IMR-90 (cell line): ENCODE measurements around the gene TCF20. TPM values are rescaled to one million over a fixed set of nuclear protein-coding genes. Genes with fewer than 3 reads are reported as not detected.

Experiments used
- ATAC-seq: fragments of 200-7000 bp; cut with Tn5 transposase; 2 replicates; pipeline ENCODE4 v1.9.1; 2020; ENCODE audit warnings: low read depth, mild to moderate bottlenecking, moderate library complexity
- BruUV-seq: library from RNA; stranded (reverse); fragments of 400-500 nt; replicated peaks from 2 replicates; lab custom pipeline; 2021; lab: Mats Ljungman, UMichigan
- CTCF ChIA-PET: fragments of 300-600 bp; formaldehyde crosslinking; extraction: SDS; loops from one replicate; lab custom pipeline; 2021; ENCODE audit warnings: antibody characterized with exemption; lab: Yijun Ruan, JAX
- POLR2A ChIA-PET: fragments of 300-600 bp; sonication (Branson Sonifier 250); formaldehyde crosslinking; loops from one replicate; lab custom pipeline; 2022; ENCODE audit warnings: antibody characterized with exemption; ENCODE audit not compliant: unreplicated experiment; lab: Charles Lee
- DNase-seq: peaks from one replicate; pipeline ENCODE4 v3.0.0; 2013
- H2AFZ ChIP-seq: replicated peaks from 2 replicates; pipeline ENCODE3; 2013; ENCODE audit warnings: low read length, mild to moderate bottlenecking; ENCODE audit not compliant: poor library complexity
- H2AK5ac ChIP-seq: 2 replicates; pipeline ENCODE4 v1.6.1; 2013; ENCODE audit warnings: low read depth, low read length, inconsistent platforms
- H2AK9ac ChIP-seq: replicated peaks from 2 replicates; pipeline ENCODE3; 2013; ENCODE audit warnings: mild to moderate bottlenecking, low read depth, low read length, moderate library complexity; ENCODE audit not compliant: poor library complexity
- H2BK120ac ChIP-seq: 2 replicates; pipeline ENCODE4 v1.6.1; 2013; ENCODE audit warnings: low read depth, low read length, inconsistent platforms
- H2BK15ac ChIP-seq: 3 replicates; pipeline ENCODE4 v1.6.1; 2013; ENCODE audit warnings: low read depth, low read length, inconsistent platforms
- H2BK20ac ChIP-seq: 2 replicates; pipeline ENCODE4 v1.6.1; 2013; ENCODE audit warnings: low read depth, mild to moderate bottlenecking, inconsistent platforms, low read length, moderate library complexity
- H2BK5ac ChIP-seq: 2 replicates; pipeline ENCODE4 v1.6.1; 2013; ENCODE audit warnings: mild to moderate bottlenecking, low read depth, low read length, inconsistent platforms; ENCODE audit not compliant: poor library complexity, severe bottlenecking
- H3K14ac ChIP-seq: replicated peaks from 2 replicates; pipeline ENCODE4 v1.6.1; 2013; ENCODE audit warnings: low read depth, low read length, inconsistent platforms
- H3K18ac ChIP-seq: 2 replicates; pipeline ENCODE4 v1.6.1; 2013; ENCODE audit warnings: low read depth, low read length, control low read depth
- H3K23ac ChIP-seq: 2 replicates; pipeline ENCODE4 v1.6.1; 2013; ENCODE audit warnings: low read depth, low read length, inconsistent platforms
- H3K27ac ChIP-seq: 2 replicates; pipeline ENCODE4 v1.5.1; 2013; ENCODE audit warnings: mild to moderate bottlenecking, control low read depth, low read length; ENCODE audit not compliant: insufficient read depth
- H3K27me3 ChIP-seq: 2 replicates; pipeline ENCODE4 v1.6.1; 2013; ENCODE audit warnings: low read length; ENCODE audit not compliant: control insufficient read depth, insufficient read depth
- H3K36me3 ChIP-seq: 2 replicates; pipeline ENCODE4 v1.6.1; 2013; ENCODE audit warnings: low read length, mixed read lengths; ENCODE audit not compliant: control insufficient read depth, insufficient read depth
- H3K4ac ChIP-seq: 2 replicates; pipeline ENCODE4 v1.6.1; 2013; ENCODE audit warnings: low read depth, low read length, inconsistent platforms
- H3K4me1 ChIP-seq: 2 replicates; pipeline ENCODE4 v1.6.1; 2013; ENCODE audit warnings: low read length, mixed read lengths; ENCODE audit not compliant: control insufficient read depth, insufficient read depth
- H3K4me2 ChIP-seq: 2 replicates; pipeline ENCODE4 v1.6.1; 2013; ENCODE audit warnings: low read depth, mild to moderate bottlenecking, control low read depth, low read length, moderate library complexity
- H3K4me3 ChIP-seq: 2 replicates; pipeline ENCODE4 v1.5.1; 2013; ENCODE audit warnings: low read depth, mild to moderate bottlenecking, control low read depth, low read length, moderate library complexity; ENCODE audit not compliant: insufficient read depth
- H3K56ac ChIP-seq: 2 replicates; pipeline ENCODE4 v1.6.1; 2013; ENCODE audit warnings: low read length, inconsistent platforms; ENCODE audit not compliant: insufficient read depth; ENCODE audit errors: extremely low read depth
- H3K79me1 ChIP-seq, 2 experiments: 2 replicates each; pipeline ENCODE4 v1.6.1; 2013; ENCODE audit warnings: low read length in 2 of 2, inconsistent platforms in 1 of 2, low read depth in 1 of 2
- H3K9ac ChIP-seq: 2 replicates; pipeline ENCODE4 v1.6.1; 2013; ENCODE audit warnings: low read depth, low read length, control low read depth
- H3K9me1 ChIP-seq: 2 replicates; pipeline ENCODE4 v1.6.1; 2013; ENCODE audit warnings: low read length, inconsistent platforms; ENCODE audit not compliant: insufficient read depth
- H3K9me3 ChIP-seq: 2 replicates; pipeline ENCODE4 v1.6.1; 2013; ENCODE audit warnings: low read length; ENCODE audit not compliant: control insufficient read depth, insufficient read depth
- H4K20me1 ChIP-seq: 2 replicates; pipeline ENCODE4 v1.6.1; 2013; ENCODE audit warnings: low read length, inconsistent platforms; ENCODE audit not compliant: insufficient read depth
- H4K5ac ChIP-seq: 2 replicates; pipeline ENCODE4 v1.6.1; 2013; ENCODE audit warnings: mild to moderate bottlenecking, low read depth, low read length, control low read depth
- H4K8ac ChIP-seq, 2 experiments: 2 replicates each; pipeline ENCODE4 v1.6.1; 2013; ENCODE audit warnings: low read depth in 2 of 2, low read length in 2 of 2, control low read depth in 1 of 2, inconsistent platforms in 1 of 2
- H4K91ac ChIP-seq: 2 replicates; pipeline ENCODE4 v1.6.1; 2013; ENCODE audit warnings: low read depth, low read length, inconsistent platforms; ENCODE audit not compliant: insufficient read depth
- BHLHE40 ChIP-seq: fragments of 150-350 bp; IDR thresholded peaks from 2 replicates; pipeline ENCODE4 v1.6.1; 2016; ENCODE audit warnings: mild to moderate bottlenecking, low read depth, low read length
- CEBPB ChIP-seq: IDR thresholded peaks from 2 replicates; pipeline ENCODE4 v1.6.1; 2012; ENCODE audit warnings: low read depth, low read length, improper control_type of control experiment
- CHD1 ChIP-seq: IDR thresholded peaks from 2 replicates; pipeline ENCODE4 v1.6.1; 2012; ENCODE audit warnings: low read depth, low read length, improper control_type of control experiment
- CTCF ChIP-seq: conservative IDR thresholded peaks from 2 replicates; pipeline ENCODE4 v1.5.1; 2012; ENCODE audit warnings: mild to moderate bottlenecking, low read depth, low read length, improper control_type of control experiment
- FOS ChIP-seq: fragments of 150-350 bp; IDR thresholded peaks from 2 replicates; pipeline ENCODE4 v1.6.1; 2016; ENCODE audit warnings: low read depth, low read length
- MAFK ChIP-seq: IDR thresholded peaks from 2 replicates; pipeline ENCODE4 v1.6.1; 2012; ENCODE audit warnings: low read depth, low read length, improper control_type of control experiment
- MAZ ChIP-seq: IDR thresholded peaks from 2 replicates; pipeline ENCODE4 v1.6.1; 2012; ENCODE audit warnings: low read depth, mild to moderate bottlenecking, low read length, improper control_type of control experiment, moderate library complexity, borderline replicate concordance
- MXI1 ChIP-seq: IDR thresholded peaks from 2 replicates; pipeline ENCODE4 v1.6.1; 2012; ENCODE audit warnings: low read depth, mild to moderate bottlenecking, low read length, moderate library complexity, borderline replicate concordance
- NFE2L2 ChIP-seq: fragments of 150-350 bp; IDR thresholded peaks from 2 replicates; pipeline ENCODE4 v1.6.1; 2016; ENCODE audit warnings: low read depth, mild to moderate bottlenecking, low read length
- POLR2A ChIP-seq: IDR thresholded peaks from 2 replicates; pipeline ENCODE4 v1.6.1; 2012; ENCODE audit warnings: mild to moderate bottlenecking, low read depth, low read length
- RAD21 ChIP-seq: IDR thresholded peaks from 2 replicates; pipeline ENCODE4 v1.6.1; 2012; ENCODE audit warnings: low read length, improper control_type of control experiment
- RCOR1 ChIP-seq: IDR thresholded peaks from 2 replicates; pipeline ENCODE4 v1.6.1; 2012; ENCODE audit warnings: mild to moderate bottlenecking, low read length, improper control_type of control experiment; ENCODE audit not compliant: insufficient replicate concordance
- RFX5 ChIP-seq: IDR thresholded peaks from 2 replicates; pipeline ENCODE4 v1.8.0; 2012; ENCODE audit warnings: low read depth, mild to moderate bottlenecking, low read length, moderate library complexity
- SMC3 ChIP-seq: fragments of 150-350 bp; IDR thresholded peaks from 2 replicates; pipeline ENCODE4 v1.6.1; 2016; ENCODE audit warnings: low read depth, mild to moderate bottlenecking, antibody characterized with exemption, low read length, moderate library complexity
- USF2 ChIP-seq: fragments of 150-350 bp; IDR thresholded peaks from 2 replicates; pipeline ENCODE4 v1.6.1; 2017; ENCODE audit warnings: mild to moderate bottlenecking, antibody characterized with exemption, low read length, low read depth
- WGBS, 2 experiments: methylation state at CpG; one replicate each; pipeline versions ENCODE4 v1.1.5 to v1.1.7; 2013; ENCODE audit warnings: missing lambda C conversion rate in 2 of 2; ENCODE audit not compliant: insufficient read length in 1 of 2; ENCODE audit errors: extremely low coverage in 2 of 2; 5-methylcytosine and 5-hydroxymethylcytosine counted together
- dilution Hi-C: fragments of 300-500 bp; cut with HindIII; formaldehyde crosslinking; loops from one replicate; pipeline ENCODE4 v1.14.3; 2018; ENCODE audit warnings: low sequenced_read_pairs; ENCODE audit not compliant: unreplicated experiment
- in situ Hi-C: fragments of 300-500 bp; cut with MboI; formaldehyde crosslinking; loops from 3 replicates; pipeline ENCODE4 v1.14.3; 2019; ENCODE audit warnings: low sequenced_read_pairs, inconsistent platforms, mixed read lengths
- intact Hi-C: fragments of 100-400 bp; cut with micrococcal nuclease; formaldehyde crosslinking; loops from 2 replicates; pipeline ENCODE4 v1.10.0; 2022
- polyA plus RNA-seq, 3 experiments: library from polyadenylated mRNA; depleted of rRNA; stranded (reverse); fragments of >200 nt; gene quantifications; 2 replicates each; pipeline ENCODE4 v1.2.3, GENCODE V29; 2012; ENCODE audit warnings: low replicate concordance in 1 of 3
- total RNA-seq: library from RNA; depleted of rRNA; stranded (reverse); fragments of >200 nt; gene quantifications from 2 replicates; pipeline ENCODE4 v1.2.3, GENCODE V29; 2012
- TF ChIP-seq, protein P1 (sequence below): fragments of 150-350 bp; IDR thresholded peaks from 2 replicates; pipeline ENCODE4 v1.6.1; 2016; ENCODE audit warnings: low read depth, mild to moderate bottlenecking, low read length, moderate library complexity, borderline replicate concordance

TCF20 gene
- total and polyA plus RNA-seq, 2 of the 4 experiments (the other 2 are of a cell fraction), result 8.9 to 23.7 TPM

DNA sequence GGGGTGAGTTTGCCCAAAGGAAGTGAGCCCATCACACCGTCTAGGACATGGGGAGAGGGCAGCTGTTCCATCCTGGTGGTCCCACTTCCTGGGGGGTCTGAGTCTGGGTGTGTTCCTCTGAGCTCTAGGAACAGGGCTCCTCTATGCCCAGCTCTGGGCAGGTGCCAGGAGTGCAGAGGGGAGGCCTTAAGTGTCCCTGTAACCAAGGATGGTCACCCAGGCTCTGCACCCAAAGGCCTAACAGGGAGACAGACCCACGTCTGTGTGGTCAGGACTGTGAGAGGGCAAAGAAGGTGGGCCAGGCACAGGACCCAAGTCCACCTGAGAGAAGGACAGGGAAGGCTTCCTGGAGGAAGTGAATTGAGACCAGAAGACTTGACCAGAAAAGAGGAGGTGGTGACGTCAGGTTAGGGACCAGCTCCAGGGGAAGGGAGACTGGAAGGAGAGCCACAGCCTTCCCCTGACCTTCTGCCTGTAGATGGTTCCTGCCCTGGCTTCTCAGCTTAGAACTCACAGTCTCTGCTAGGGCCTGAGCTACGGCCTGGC lies 11.3 kb upstream of the TCF20 start:
- Histone ChIP-seq H4K8ac (no peak overlapping the region), H3K27ac (no peak overlapping the region), H3K4me1 (no peaks in the 10 kb centered on the region), H2BK15ac (no peak overlapping the region), H3K4me2 (no peak overlapping the region), H3K36me3 (no peaks in the 10 kb centered on the region), H4K91ac (no peak overlapping the region), H3K23ac (no peak overlapping the region), H2BK120ac (no peak overlapping the region), H3K27me3 (peaks cover 44% of the 10 kb centered on the region), H2BK20ac (no peak overlapping the region), H3K4me3 (no peak overlapping the region), H2BK5ac (no peak overlapping the region), H4K20me1 (peaks cover 18% of the 10 kb centered on the region), H2AK5ac (no peak overlapping the region), H3K79me1 (no peaks in the 10 kb centered on the region), H2AFZ (no peak overlapping the region), H3K9ac (no peak overlapping the region), H3K56ac (no peak overlapping the region), H3K18ac (no peak overlapping the region), H3K9me3 (no peaks in the 10 kb centered on the region), H3K9me1 (0 out of 2 replicates have a peak, but pooled peaks cover 3% of the 10 kb centered on the region), H3K14ac (no peak overlapping the region), H3K4ac (no peak overlapping the region), H4K5ac (no peak overlapping the region), H2AK9ac (no peak overlapping the region)
- intact Hi-C loops, result no loop called here
- in situ Hi-C loops, result no loop called here
- ATAC-seq, result no peak
- POLR2A ChIA-PET, result no interaction called here
- BruUV-seq, result no TSS peak
- CTCF ChIA-PET, result no interaction called here
- WGBS, 2 experiments, result 72% methylated on average over 2 of the region's 4 CpGs; no CpG with 5 or more reads in 1 of the 2 experiments
- no peak for DNase-seq
- dilution Hi-C loops, result no loop called here
- TF ChIP-seq NFE2L2, result no peak
- no peak for TF ChIP-seq RCOR1
- no peak for TF ChIP-seq BHLHE40
- no peak for TF ChIP-seq SMC3
- no peak for TF ChIP-seq FOS
- TF ChIP-seq POLR2A, result no peak
- no peak for TF ChIP-seq MAFK
- no peak for TF ChIP-seq CTCF
- TF ChIP-seq MAZ, result no peak
- TF ChIP-seq CEBPB, result no peak
- no peak for TF ChIP-seq USF2
- no peak for TF ChIP-seq RAD21
- TF ChIP-seq CHD1, result no peak
- TF ChIP-seq RFX5, result no peak
- TF ChIP-seq, protein P1, sequence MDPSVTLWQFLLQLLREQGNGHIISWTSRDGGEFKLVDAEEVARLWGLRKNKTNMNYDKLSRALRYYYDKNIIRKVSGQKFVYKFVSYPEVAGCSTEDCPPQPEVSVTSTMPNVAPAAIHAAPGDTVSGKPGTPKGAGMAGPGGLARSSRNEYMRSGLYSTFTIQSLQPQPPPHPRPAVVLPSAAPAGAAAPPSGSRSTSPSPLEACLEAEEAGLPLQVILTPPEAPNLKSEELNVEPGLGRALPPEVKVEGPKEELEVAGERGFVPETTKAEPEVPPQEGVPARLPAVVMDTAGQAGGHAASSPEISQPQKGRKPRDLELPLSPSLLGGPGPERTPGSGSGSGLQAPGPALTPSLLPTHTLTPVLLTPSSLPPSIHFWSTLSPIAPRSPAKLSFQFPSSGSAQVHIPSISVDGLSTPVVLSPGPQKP, result no peak
- TF ChIP-seq MXI1, result no peak
